H1 (cell line): ENCODE results near the gene MRPL27.

Experiments
- BRCA1 ChIP-seq: IDR thresholded peaks from 2 replicates; pipeline ENCODE4 v1.6.1; 2012; ENCODE audit warnings: low read depth, low read length, improper control_type of control experiment
- EP300 ChIP-seq, 2 experiments: IDR thresholded peaks; 1 replicate in 1 of 2; 2 replicates in 1 of 2; pipeline ENCODE4 v1.6.1; 2011 to 2012; ENCODE audit warnings: low read depth in 2 of 2, low read length in 2 of 2, mild to moderate bottlenecking in 2 of 2, borderline replicate concordance in 1 of 2, inconsistent platforms in 1 of 2, moderate library complexity in 1 of 2
- KDM1A ChIP-seq: fragments of 200-600, 300-600 bp; sonication (generic); IDR thresholded peaks from 2 replicates; pipeline ENCODE4 v1.7.1; 2016; ENCODE audit warnings: mild to moderate bottlenecking, low read length, borderline replicate concordance
- MAX ChIP-seq: IDR thresholded peaks from 2 replicates; pipeline ENCODE4 v1.6.1; 2012; ENCODE audit warnings: inconsistent platforms
- POLR2AphosphoS5 ChIP-seq: IDR thresholded peaks from 2 replicates; pipeline ENCODE4 v1.6.1; 2011; ENCODE audit warnings: low read depth, low read length
- TF ChIP-seq, protein P1 (sequence below), 3 experiments: IDR thresholded peaks; 1 replicate in 2 of 3; 2 replicates in 1 of 3; pipeline versions ENCODE4 v1.5.1 to v1.6.1; 2011; ENCODE audit warnings: low read length in 3 of 3, mild to moderate bottlenecking in 3 of 3, inconsistent platforms in 2 of 3, low read depth in 1 of 3, moderate library complexity in 1 of 3; ENCODE audit not compliant: insufficient read depth in 1 of 3; ENCODE audit errors: control extremely low read depth in 1 of 3

GRCh38 chr17:50359998-50360461 lies 13.0 kb downstream of the MRPL27 start:
- TF ChIP-seq, protein P1, sequence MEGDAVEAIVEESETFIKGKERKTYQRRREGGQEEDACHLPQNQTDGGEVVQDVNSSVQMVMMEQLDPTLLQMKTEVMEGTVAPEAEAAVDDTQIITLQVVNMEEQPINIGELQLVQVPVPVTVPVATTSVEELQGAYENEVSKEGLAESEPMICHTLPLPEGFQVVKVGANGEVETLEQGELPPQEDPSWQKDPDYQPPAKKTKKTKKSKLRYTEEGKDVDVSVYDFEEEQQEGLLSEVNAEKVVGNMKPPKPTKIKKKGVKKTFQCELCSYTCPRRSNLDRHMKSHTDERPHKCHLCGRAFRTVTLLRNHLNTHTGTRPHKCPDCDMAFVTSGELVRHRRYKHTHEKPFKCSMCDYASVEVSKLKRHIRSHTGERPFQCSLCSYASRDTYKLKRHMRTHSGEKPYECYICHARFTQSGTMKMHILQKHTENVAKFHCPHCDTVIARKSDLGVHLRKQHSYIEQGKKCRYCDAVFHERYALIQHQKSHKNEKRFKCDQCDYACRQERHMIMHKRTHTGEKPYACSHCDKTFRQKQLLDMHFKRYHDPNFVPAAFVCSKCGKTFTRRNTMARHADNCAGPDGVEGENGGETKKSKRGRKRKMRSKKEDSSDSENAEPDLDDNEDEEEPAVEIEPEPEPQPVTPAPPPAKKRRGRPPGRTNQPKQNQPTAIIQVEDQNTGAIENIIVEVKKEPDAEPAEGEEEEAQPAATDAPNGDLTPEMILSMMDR (IDR thresholded peaks at IDR 0.05; ENCODE audit: control extremely low read depth in 1 of 3, insufficient read depth in 1 of 3, low read depth in 1 of 3, low read length in 3 of 3): no peak
- TF ChIP-seq POLR2AphosphoS5 (no peak), EP300 (IDR thresholded peaks at IDR 0.05; ENCODE audit: borderline replicate concordance in 1 of 2, low read depth in 2 of 2, low read length in 2 of 2) (no peak), MAX (no peak), KDM1A (no peak), BRCA1 (no peak)
